ENCODE results near the gene MCFD2. TPM values are rescaled to one million over a fixed set of nuclear protein-coding genes. Genes with fewer than 3 reads are reported as not detected.

The MCFD2 gene
- 100 to 1,000 TPM in 1 of 4 donors, 10 to 100 TPM in 3; 88.1 to 118 (median 95.6) TPM for total RNA-seq

- TF ChIP-seq CTCF (IDR thresholded peaks at IDR 0.05) = no peak
- DNase-seq (ENCODE audit: low spot score) (no peak), ATAC-seq (ENCODE audit: low FRiP score) (peak; percentile 31)
Observed at GRCh38 chr2:46915281-46915810, at the start of gene MCFD2. Gene MCFD2 (minus strand): TSS chr2:46915806. CDS start chr2:46909171, 6,635 bp downstream.

- no peak for TF ChIP-seq CTCF (IDR thresholded peaks at IDR 0.05)
- no peak for DNase-seq (ENCODE audit: low spot score)
- no peak for ATAC-seq (ENCODE audit: low FRiP score)
Observed at GRCh38 chr2:46964835-46965560, 49.4 kb upstream of the MCFD2 start.

GRCh38 chr2:46963941-46964673, 48.5 kb upstream of the MCFD2 start:
- ATAC-seq (ENCODE audit: low FRiP score) = peak; percentile 28
- TF ChIP-seq CTCF (IDR thresholded peaks at IDR 0.05) = no peak

GRCh38 chr2:46963210-46963609, 47.6 kb upstream of the MCFD2 start:
- DNase-seq (ENCODE audit: low spot score) (no peak), ATAC-seq (ENCODE audit: low FRiP score) (no peak)
- TF ChIP-seq CTCF (IDR thresholded peaks at IDR 0.05) = no peak

More at GRCh38 chr2:46963941-46964673, 48.5 kb upstream of the MCFD2 start:
- no peak for DNase-seq (ENCODE audit: low spot score)

- DNase-seq (ENCODE audit: low spot score) = no peak
- no peak for TF ChIP-seq CTCF (IDR thresholded peaks at IDR 0.05)
- ATAC-seq (ENCODE audit: low FRiP score) = no peak
Observed at GRCh38 chr2:46962751-46963150, 47.1 kb upstream of the MCFD2 start.

- ATAC-seq (ENCODE audit: low FRiP score) (no peak), DNase-seq (ENCODE audit: low spot score) (no peak)
- TF ChIP-seq CTCF (IDR thresholded peaks at IDR 0.05) = no peak
Observed at GRCh38 chr2:46960618-46961017, 45.0 kb upstream of the MCFD2 start.
